Endodermal cell (in vitro differentiated cells): ENCODE measurements around the gene MSANTD2. TPM values are rescaled to one million over a fixed set of nuclear protein-coding genes. Genes with fewer than 3 reads are reported as not detected.

ENCODE experiments used
- DNase-seq: peaks from one replicate; pipeline ENCODE4 v3.0.0-alpha.2; 2017
- H3K27ac ChIP-seq: 2 replicates; pipeline ENCODE4 v1.5.1; 2013; ENCODE audit warnings: mild to moderate bottlenecking, low read depth, low read length, moderate library complexity
- H3K27me3 ChIP-seq: 2 replicates; pipeline ENCODE4 v1.6.1; 2013; ENCODE audit warnings: mild to moderate bottlenecking, low read length, moderate library complexity; ENCODE audit not compliant: insufficient read depth, control insufficient read depth, poor library complexity, severe bottlenecking
- H3K36me3 ChIP-seq: 2 replicates; pipeline ENCODE4 v1.7.0; 2013; ENCODE audit warnings: mild to moderate bottlenecking, low read length, moderate library complexity; ENCODE audit not compliant: control insufficient read depth, insufficient read depth
- H3K4me1 ChIP-seq: one replicate; pipeline ENCODE4 v1.7.0; 2013; ENCODE audit warnings: low read length; ENCODE audit not compliant: control insufficient read depth, insufficient read depth
- H3K4me3 ChIP-seq: 2 replicates; pipeline ENCODE4 v1.5.1; 2013; ENCODE audit warnings: mild to moderate bottlenecking, low read length, moderate library complexity
- H3K9ac ChIP-seq: 2 replicates; pipeline ENCODE4 v1.6.1; 2013; ENCODE audit warnings: mild to moderate bottlenecking, low read length, moderate library complexity; ENCODE audit not compliant: poor library complexity, severe bottlenecking; ENCODE audit errors: extremely low read depth
- H3K9me3 ChIP-seq: 2 replicates; pipeline ENCODE4 v1.6.1; 2013; ENCODE audit warnings: mild to moderate bottlenecking, low read length, moderate library complexity; ENCODE audit not compliant: control insufficient read depth
- H3K27ac Mint-ChIP-seq: 2 replicates; pipeline ENCODE4 v1.8.0; 2020; ENCODE audit warnings: mixed read lengths
- H3K27me3 Mint-ChIP-seq: 2 replicates; pipeline ENCODE4 v1.8.0; 2021; ENCODE audit warnings: mild to moderate bottlenecking, mixed read lengths; ENCODE audit not compliant: insufficient read depth
- H3K36me3 Mint-ChIP-seq: 2 replicates; pipeline ENCODE4 v1.8.0; 2020; ENCODE audit warnings: low read depth, mixed read lengths
- H3K4me1 Mint-ChIP-seq: 2 replicates; pipeline ENCODE4 v1.8.0; 2020; ENCODE audit warnings: mixed read lengths
- H3K4me3 Mint-ChIP-seq: 2 replicates; pipeline ENCODE4 v1.8.0; 2020; ENCODE audit warnings: mild to moderate bottlenecking, moderate library complexity, mixed read lengths
- H3K9me3 Mint-ChIP-seq: 2 replicates; pipeline ENCODE4 v1.8.0; 2020; ENCODE audit warnings: mild to moderate bottlenecking, mixed read lengths
- CTCF ChIP-seq: fragments of 200-600 bp; sonication (generic); conservative IDR thresholded peaks from 2 replicates; pipeline ENCODE4 v1.5.0; 2021; ENCODE audit warnings: antibody characterized with exemption, mild to moderate bottlenecking
- WGBS, 2 experiments: methylation state at CpG; one replicate each; pipeline versions ENCODE4 v1.1.5 to v1.1.7; 2013; ENCODE audit warnings: missing lambda C conversion rate in 2 of 2, mixed read lengths in 1 of 2; ENCODE audit not compliant: insufficient coverage in 1 of 2, insufficient read length in 1 of 2; 5-methylcytosine and 5-hydroxymethylcytosine counted together
- total RNA-seq, 2 donors: library from RNA; stranded (reverse); fragmentation: NEBNext Ultra II Directional in 1 of 2; extraction: Animal tissue kit (Norgen Biotek cat#: 25700) in 1 of 2; gene quantifications; 2 replicates in 1 of 2; 3 replicates in 1 of 2; pipeline ENCODE4 v1.2.1, GENCODE V29; 2021

The MSANTD2 gene
- total RNA-seq, 2 donors from 2014 or later, result 18.3 to 21.3 TPM

- 95% methylated on average over 2 of the region's 2 CpGs; no CpG with 5 or more reads in 1 of the 2 experiments for WGBS, 2 experiments
- Histone ChIP-seq H3K36me3 (peaks cover 13% of the 10 kb centered on the region), H3K27ac (no peak overlapping the region), H3K9me3 (no peaks in the 10 kb centered on the region), H3K4me1 (no peaks in the 10 kb centered on the region), H3K4me3 (no peak overlapping the region), H3K9ac (no peak overlapping the region), H3K27me3 (no peaks in the 10 kb centered on the region)
- DNase-seq, result no peak
- Mint-ChIP-seq H3K4me3 (no peak overlapping the region), H3K4me1 (peaks cover 18% of the 10 kb centered on the region), H3K27me3 (no peaks in the 10 kb centered on the region), H3K9me3 (no peaks in the 10 kb centered on the region), H3K36me3 (peaks cover 2% of the 10 kb centered on the region), H3K27ac (no peak overlapping the region)
- TF ChIP-seq CTCF, result no peak
Measured at GRCh38 chr11:124784051-124784450, 16.2 kb downstream of the MSANTD2 start.

GRCh38 chr11:124783002-124783401, 17.2 kb downstream of the MSANTD2 start:
- Histone ChIP-seq H3K9me3 (no peaks in the 10 kb centered on the region), H3K4me1 (no peaks in the 10 kb centered on the region), H3K4me3 (no peak overlapping the region), H3K9ac (no peak overlapping the region), H3K36me3 (peaks cover 15% of the 10 kb centered on the region), H3K27ac (no peak overlapping the region), H3K27me3 (no peaks in the 10 kb centered on the region)
- TF ChIP-seq CTCF, result no peak
- H3K27ac Mint-ChIP-seq, result no peak overlapping the region
- H3K27me3 Mint-ChIP-seq, result no peaks in the 10 kb centered on the region
- no peaks in the 10 kb centered on the region for H3K9me3 Mint-ChIP-seq
- peaks cover 2% of the 10 kb centered on the region for H3K36me3 Mint-ChIP-seq
- peaks cover 25% of the 10 kb centered on the region for H3K4me1 Mint-ChIP-seq
- 94 to 100% methylated on average over 3 to 4 of the region's 4 CpGs for WGBS, 2 experiments
- H3K4me3 Mint-ChIP-seq, result no peak overlapping the region
- no peak for DNase-seq

GRCh38 chr11:124779568-124779967, 20.6 kb downstream of the MSANTD2 start:
- Mint-ChIP-seq H3K27me3 (no peaks in the 10 kb centered on the region), H3K4me3 (no peak overlapping the region), H3K36me3 (peaks cover 20% of the 10 kb centered on the region), H3K4me1 (peaks cover 26% of the 10 kb centered on the region), H3K9me3 (no peaks in the 10 kb centered on the region), H3K27ac (no peak overlapping the region)
- no peak overlapping the region for H3K27ac ChIP-seq
- H3K4me1 ChIP-seq, result no peaks in the 10 kb centered on the region
- DNase-seq, result no peak
- H3K9ac ChIP-seq, result no peak overlapping the region
- no CpG with 5 or more reads among the region's 1 CpG for WGBS, 2 experiments
- peaks cover 17% of the 10 kb centered on the region for H3K36me3 ChIP-seq
- H3K9me3 ChIP-seq, result no peaks in the 10 kb centered on the region
- TF ChIP-seq CTCF, result no peak
- no peaks in the 10 kb centered on the region for H3K27me3 ChIP-seq
- H3K4me3 ChIP-seq, result no peak overlapping the region
